GM21529 (cell line): ENCODE results near the gene SMIM29.
"Not testable (repeated sequence)": the region's sequence is repeated elsewhere in the genome, so short reads cannot be mapped to it uniquely, and the experiment has no call there.

Source experiments
- ATAC-seq: cut with Tn5 transposase; IDR thresholded peaks from one replicate; pipeline ENCODE4 v1.9.1; 2021; ENCODE audit not compliant: unreplicated experiment

The SMIM29 gene

GRCh38 chr6:34248727-34249468 is at the start of gene SMIM29:
TSS of gene SMIM29 (minus strand) at chr6:34249006. CDS start at chr6:34247791, 1,215 bp downstream.
- peak; percentile 84 for ATAC-seq

GRCh38 chr6:34295721-34296120 is 46.9 kb upstream of the SMIM29 start:
- peak; percentile 87 for ATAC-seq

- no peak for ATAC-seq
Measured at GRCh38 chr6:34292954-34293353, 44.1 kb upstream of the SMIM29 start.

GRCh38 chr6:34289137-34289536 is 40.3 kb upstream of the SMIM29 start:
- no peak for ATAC-seq

- ATAC-seq: peak; percentile 62
Measured at GRCh38 chr6:34288581-34288980, 39.8 kb upstream of the SMIM29 start.

GRCh38 chr6:34285448-34286164 is 36.8 kb upstream of the SMIM29 start:
- ATAC-seq: no peak

GRCh38 chr6:34284563-34285447 is 36.0 kb upstream of the SMIM29 start:
- ATAC-seq: no peak

- ATAC-seq: no peak
Measured at GRCh38 chr6:34281702-34282334, 33.0 kb upstream of the SMIM29 start.

GRCh38 chr6:34280216-34280615 is 31.4 kb upstream of the SMIM29 start:
- no peak for ATAC-seq

GRCh38 chr6:34278833-34279232 is 30.0 kb upstream of the SMIM29 start:
- no peak for ATAC-seq

GRCh38 chr6:34277763-34278112 is 28.9 kb upstream of the SMIM29 start:
- no peak for ATAC-seq

GRCh38 chr6:34276881-34277762 is 28.3 kb upstream of the SMIM29 start:
- ATAC-seq: no peak

GRCh38 chr6:34276191-34276590 is 27.4 kb upstream of the SMIM29 start:
- ATAC-seq: no peak

- no peak for ATAC-seq
Measured at GRCh38 chr6:34275128-34275804, 26.5 kb upstream of the SMIM29 start.

- ATAC-seq: no peak
Measured at GRCh38 chr6:34274129-34274528, 25.3 kb upstream of the SMIM29 start.

GRCh38 chr6:34273242-34273805 is 24.5 kb upstream of the SMIM29 start:
- ATAC-seq: no peak

GRCh38 chr6:34272013-34272926 is 23.5 kb upstream of the SMIM29 start:
- no peak for ATAC-seq

GRCh38 chr6:34269658-34270341 is 21.0 kb upstream of the SMIM29 start:
- not testable (repeated sequence) for ATAC-seq
